OCI-LY1 (cell line): ENCODE data around the gene HDGFL3.

Experiments
- H2AFZ ChIP-seq: fragments of 200-600 bp; sonication (generic), shearing (Covaris generic); 2 replicates; pipeline ENCODE4 v1.6.0; 2014; ENCODE audit warnings: antibody characterized with exemption, mild to moderate bottlenecking, low read length
- H3F3A ChIP-seq: fragments of 200-600 bp; sonication (generic), shearing (Covaris generic); 2 replicates; pipeline ENCODE4 v1.6.0; 2014; ENCODE audit warnings: mild to moderate bottlenecking, antibody characterized with exemption, low read length, moderate library complexity; ENCODE audit not compliant: insufficient read depth
- H3K27ac ChIP-seq: fragments of 200-600 bp; sonication (generic); 2 replicates; pipeline ENCODE4 v1.5.1; 2014; ENCODE audit warnings: low read length, mixed run types, mild to moderate bottlenecking, low read depth; ENCODE audit not compliant: poor library complexity, severe bottlenecking
- H3K27me3 ChIP-seq: fragments of 200-600 bp; sonication (generic); 2 replicates; pipeline ENCODE4 v1.6.0; 2014; ENCODE audit warnings: antibody characterized with exemption, mild to moderate bottlenecking, low read length, moderate library complexity; ENCODE audit not compliant: insufficient read depth
- H3K36me3 ChIP-seq: fragments of 200-600 bp; sonication (generic); 2 replicates; pipeline ENCODE4 v1.6.1; 2014; ENCODE audit warnings: mild to moderate bottlenecking, antibody characterized with exemption, low read length, moderate library complexity, mixed read lengths; ENCODE audit not compliant: insufficient read depth
- H3K4me1 ChIP-seq: fragments of 200-600 bp; sonication (generic); 2 replicates; pipeline ENCODE4 v1.5.1; 2014; ENCODE audit warnings: mild to moderate bottlenecking, low read length, moderate library complexity; ENCODE audit not compliant: insufficient read depth, severe bottlenecking
- H3K4me2 ChIP-seq: fragments of 200-600 bp; sonication (generic), shearing (Covaris generic); 2 replicates; pipeline ENCODE4 v1.6.1; 2014; ENCODE audit warnings: low read length
- H3K4me3 ChIP-seq: fragments of 200-600 bp; sonication (generic); 2 replicates; pipeline ENCODE4 v1.5.1; 2014; ENCODE audit warnings: low read length, low read depth, mild to moderate bottlenecking, mixed read lengths; ENCODE audit not compliant: poor library complexity, severe bottlenecking
- H3K79me2 ChIP-seq: fragments of 200-600 bp; shearing (Covaris generic); 2 replicates; pipeline ENCODE4 v1.6.1; 2016; ENCODE audit warnings: mixed run types, low read length, mixed read lengths; ENCODE audit not compliant: insufficient read depth
- H3K9ac ChIP-seq: fragments of 200-600 bp; sonication (generic), shearing (Covaris generic); 2 replicates; pipeline ENCODE4 v1.6.1; 2014; ENCODE audit warnings: mild to moderate bottlenecking, low read length, mixed read lengths
- H3K9me2 ChIP-seq: fragments of 200-600 bp; sonication (generic), shearing (Covaris generic); 2 replicates; pipeline ENCODE4 v1.6.1; 2014; ENCODE audit warnings: low read depth, mild to moderate bottlenecking, low read length, mixed read lengths
- H3K9me3 ChIP-seq: fragments of 200-600 bp; shearing (Covaris generic); 2 replicates; pipeline ENCODE4 v1.6.1; 2014; ENCODE audit warnings: low read length, mixed read lengths
- H4K20me1 ChIP-seq: fragments of 200-600 bp; sonication (generic), shearing (Covaris generic); 2 replicates; pipeline ENCODE4 v1.6.0; 2016; ENCODE audit warnings: mild to moderate bottlenecking, low read length; ENCODE audit not compliant: insufficient read depth
- EZH2 ChIP-seq: fragments of 200-600 bp; sonication (generic), shearing (Covaris generic); IDR thresholded peaks from 2 replicates; pipeline ENCODE4 v1.8.0; 2017; ENCODE audit warnings: borderline replicate concordance, mixed run types, mild to moderate bottlenecking, antibody characterized with exemption, low read length, moderate library complexity, mixed read lengths
- TF ChIP-seq, protein P1 (sequence below): fragments of 200-600 bp; sonication (generic), shearing (Covaris generic); IDR thresholded peaks from 2 replicates; pipeline ENCODE4 v1.5.1; 2017; ENCODE audit warnings: mild to moderate bottlenecking, antibody characterized with exemption, low read length, moderate library complexity, mixed read lengths

HDGFL3 gene

DNA sequence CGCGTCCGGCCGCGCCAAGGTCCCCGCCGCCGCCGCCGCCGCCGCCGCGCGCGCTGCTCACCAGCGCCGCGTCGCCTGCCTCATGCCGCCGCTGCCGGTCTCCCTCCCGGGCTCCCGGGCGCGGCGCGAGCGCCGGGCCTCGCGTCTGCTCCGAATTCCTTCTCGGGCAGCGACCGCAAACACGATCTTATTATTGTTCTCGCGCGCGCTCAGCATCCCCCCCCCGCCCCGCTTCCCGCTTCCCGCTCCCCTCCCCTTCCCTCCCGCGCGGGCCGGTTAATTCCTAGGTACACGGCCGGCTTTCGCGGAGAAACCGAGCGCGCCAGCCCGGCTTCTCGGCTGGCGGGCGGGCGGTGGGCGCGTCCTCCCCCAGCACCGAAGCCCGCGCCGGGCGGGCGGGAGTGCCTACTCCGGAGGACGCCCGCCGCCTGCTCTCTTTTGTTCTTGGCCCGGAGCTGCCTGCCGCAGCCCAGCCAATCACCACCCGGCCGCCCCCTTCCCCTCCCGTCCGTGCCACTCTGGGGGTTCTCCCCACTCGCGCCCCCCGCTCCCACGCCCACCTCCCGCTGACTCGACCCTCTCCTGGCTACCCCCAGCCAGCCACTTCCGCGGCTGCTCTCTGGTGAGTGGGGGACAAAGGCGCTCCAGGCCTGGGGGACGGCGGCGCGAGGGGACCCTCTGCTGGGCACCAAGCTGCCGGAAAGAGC is at the start of gene HDGFL3:
TSS of gene HDGFL3 (minus strand) at position 164 of the 707 bp plus-strand sequence. CDS start 409 bp downstream, outside the sequence.
- Histone ChIP-seq H4K20me1 (no peaks in the 10 kb centered on the region), H3K4me1 (no peaks in the 10 kb centered on the region), H3K4me2 (peak within 1 kb of the TSS; percentile 32), H3K4me3 (peak within 1 kb of the TSS; percentile 40), H2AFZ (no peak within 1 kb of the TSS), H3K9me2 (no peaks in the 10 kb centered on the region), H3K9me3 (no peaks in the 10 kb centered on the region), H3K27ac (no peak within 1 kb of the TSS), H3F3A (no peaks in the 10 kb centered on the region), H3K36me3 (no peaks in the 10 kb centered on the region), H3K27me3 (no peaks in the 10 kb centered on the region), H3K79me2 (no peaks in the 10 kb centered on the region), H3K9ac (no peak within 1 kb of the TSS)
- TF ChIP-seq, protein P1, sequence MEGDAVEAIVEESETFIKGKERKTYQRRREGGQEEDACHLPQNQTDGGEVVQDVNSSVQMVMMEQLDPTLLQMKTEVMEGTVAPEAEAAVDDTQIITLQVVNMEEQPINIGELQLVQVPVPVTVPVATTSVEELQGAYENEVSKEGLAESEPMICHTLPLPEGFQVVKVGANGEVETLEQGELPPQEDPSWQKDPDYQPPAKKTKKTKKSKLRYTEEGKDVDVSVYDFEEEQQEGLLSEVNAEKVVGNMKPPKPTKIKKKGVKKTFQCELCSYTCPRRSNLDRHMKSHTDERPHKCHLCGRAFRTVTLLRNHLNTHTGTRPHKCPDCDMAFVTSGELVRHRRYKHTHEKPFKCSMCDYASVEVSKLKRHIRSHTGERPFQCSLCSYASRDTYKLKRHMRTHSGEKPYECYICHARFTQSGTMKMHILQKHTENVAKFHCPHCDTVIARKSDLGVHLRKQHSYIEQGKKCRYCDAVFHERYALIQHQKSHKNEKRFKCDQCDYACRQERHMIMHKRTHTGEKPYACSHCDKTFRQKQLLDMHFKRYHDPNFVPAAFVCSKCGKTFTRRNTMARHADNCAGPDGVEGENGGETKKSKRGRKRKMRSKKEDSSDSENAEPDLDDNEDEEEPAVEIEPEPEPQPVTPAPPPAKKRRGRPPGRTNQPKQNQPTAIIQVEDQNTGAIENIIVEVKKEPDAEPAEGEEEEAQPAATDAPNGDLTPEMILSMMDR, result no peak
- TF ChIP-seq EZH2, result no peak

DNA sequence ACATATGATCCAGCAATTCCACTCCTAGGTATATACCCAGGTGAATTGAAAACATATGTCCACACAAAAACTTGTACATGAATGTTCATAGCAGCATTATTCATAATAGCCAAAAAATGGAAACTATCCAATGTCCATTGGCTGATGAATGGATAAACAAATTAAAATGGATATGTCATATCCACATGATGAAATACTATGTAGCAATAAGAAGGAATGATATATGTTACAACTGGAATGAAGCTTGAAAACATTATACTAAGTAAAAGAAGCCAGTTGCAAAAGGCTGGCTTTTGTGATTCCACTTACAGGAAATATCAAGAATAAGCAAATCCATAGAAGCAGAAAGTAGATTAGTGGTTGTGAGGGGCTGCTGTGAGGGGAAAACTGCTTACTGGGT is 43.2 kb upstream of the HDGFL3 start:
- Histone ChIP-seq H3K27me3 (no peaks in the 10 kb centered on the region), H3K9me3 (no peaks in the 10 kb centered on the region), H3K36me3 (no peaks in the 10 kb centered on the region), H3F3A (no peaks in the 10 kb centered on the region), H3K9ac (no peak overlapping the region), H4K20me1 (no peaks in the 10 kb centered on the region), H2AFZ (no peak overlapping the region), H3K27ac (no peak overlapping the region), H3K4me2 (no peak overlapping the region), H3K4me1 (no peaks in the 10 kb centered on the region), H3K4me3 (no peak overlapping the region), H3K9me2 (no peaks in the 10 kb centered on the region), H3K79me2 (no peaks in the 10 kb centered on the region)
- TF ChIP-seq, protein P1, result no peak
- no peak for TF ChIP-seq EZH2

DNA sequence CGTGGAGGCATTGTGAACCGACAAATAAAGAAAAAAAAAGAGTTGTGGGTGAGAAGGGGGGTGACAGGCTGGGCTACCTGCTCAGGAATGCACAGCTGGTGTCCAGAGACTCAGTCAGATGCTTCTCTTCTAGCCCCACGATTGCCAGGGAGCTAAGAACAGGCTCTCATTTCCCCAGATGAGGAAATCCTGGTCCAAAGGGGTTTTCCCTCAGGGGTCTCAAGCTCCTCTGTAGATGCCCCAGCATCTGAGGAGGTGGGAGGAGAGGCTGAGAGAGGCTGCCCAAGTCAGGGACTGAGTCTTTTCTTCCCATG is 41.4 kb upstream of the HDGFL3 start:
- H3K27me3 ChIP-seq, result no peaks in the 10 kb centered on the region
- no peak overlapping the region for H3K27ac ChIP-seq
- H3K4me3 ChIP-seq, result no peak overlapping the region
- no peak overlapping the region for H2AFZ ChIP-seq
- H3K4me2 ChIP-seq, result no peak overlapping the region
- TF ChIP-seq, protein P1, result no peak
- no peak for TF ChIP-seq EZH2
- H3K9me3 ChIP-seq, result no peaks in the 10 kb centered on the region
- no peaks in the 10 kb centered on the region for H3K79me2 ChIP-seq
- no peaks in the 10 kb centered on the region for H3F3A ChIP-seq
- H4K20me1 ChIP-seq, result no peaks in the 10 kb centered on the region
- no peak overlapping the region for H3K9ac ChIP-seq
- H3K4me1 ChIP-seq, result no peaks in the 10 kb centered on the region
- no peaks in the 10 kb centered on the region for H3K36me3 ChIP-seq
- no peaks in the 10 kb centered on the region for H3K9me2 ChIP-seq
